ENCODE data around the gene HERC2. TPM values are rescaled to one million over a fixed set of nuclear protein-coding genes. Genes with fewer than 3 reads are reported as not detected.

The HERC2 gene
- total and polyA plus RNA-seq, 9 of the 15 experiments (the other 6 are each of a cell fraction or from before 2014, with no cell fraction given) = 10.6 to 84.0 (median 42.6) TPM

DNA sequence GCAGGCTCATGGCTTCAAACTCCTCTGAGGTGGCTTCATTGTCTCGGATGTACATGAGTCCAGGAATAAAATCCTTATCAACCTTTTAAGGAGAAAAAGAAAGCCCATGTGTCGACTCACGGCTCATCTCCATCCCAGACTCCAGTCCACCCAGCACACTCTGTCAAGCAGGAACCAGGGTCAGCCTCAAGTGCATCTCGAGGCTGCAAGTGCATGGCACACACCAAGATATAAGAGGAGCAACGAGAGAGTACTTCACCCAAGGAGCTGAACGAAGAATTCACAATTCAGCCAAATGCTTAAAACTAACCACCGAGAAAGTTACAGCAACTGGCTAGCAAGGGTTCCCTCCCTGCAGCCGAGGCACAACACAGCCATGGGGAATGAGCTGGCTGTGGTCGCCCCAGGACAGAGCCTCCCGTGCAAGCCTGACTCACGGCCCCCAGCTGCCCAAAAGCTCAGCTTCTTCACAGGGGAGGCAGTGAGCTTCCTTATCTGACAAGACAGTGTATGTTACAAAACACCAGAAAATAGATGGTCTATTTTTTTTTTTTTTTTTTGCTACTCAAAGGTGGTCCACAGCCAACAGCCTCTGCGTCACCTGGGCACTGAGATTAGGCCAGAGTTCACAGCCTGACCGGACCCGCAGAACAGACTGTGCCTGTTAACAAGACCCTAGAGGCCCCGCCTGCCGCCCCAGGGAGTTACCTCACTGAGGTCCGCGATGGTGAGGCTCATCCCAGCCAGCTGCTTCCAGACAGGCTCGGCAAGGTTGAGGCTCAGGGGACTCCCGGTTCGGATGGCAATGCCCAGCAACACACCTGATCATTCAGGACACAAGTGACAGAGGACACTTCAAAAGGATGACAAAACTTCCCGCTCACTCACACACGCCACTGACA, 207.0 kb downstream of the HERC2 start:
- Histone ChIP-seq H3K9me1 (ENCODE audit: control insufficient read depth, insufficient read depth, low read length) (no peaks in the 10 kb centered on the region), H3K4me3 (no peak overlapping the region), H4K20me1 (replicated peaks; ENCODE audit: control insufficient read depth, insufficient read depth, low read length) (no peaks in the 10 kb centered on the region; the same call in 1 of the 2 replicates), H3K4me2 (ENCODE audit: insufficient read depth, low read length) (no peak overlapping the region), H3K79me2 (ENCODE audit: control insufficient read depth, insufficient read depth, low read length) (no peaks in the 10 kb centered on the region), H3K9ac (ENCODE audit: insufficient read depth in 1 of 2, low read depth in 2 of 2, low read length in 2 of 2) (no peak overlapping the region), H3K27me3 (ENCODE audit: control insufficient read depth in 2 of 2, insufficient read depth in 2 of 2, low read length in 2 of 2) (no peaks in the 10 kb centered on the region), H3K9me3 (replicated peaks; ENCODE audit: control insufficient read depth, insufficient read depth, low read depth, low read length) (no peaks in the 10 kb centered on the region), H3K27ac (ENCODE audit: extremely low read depth, low read depth, low read length) (no peak overlapping the region), H3K36me3 (ENCODE audit: control insufficient read depth, insufficient read depth, low read length) (peaks cover 84% of the 10 kb centered on the region), H3K4me1 (replicated peaks in 1 of 2; ENCODE audit: control insufficient read depth in 2 of 2, insufficient read depth in 2 of 2, low read length in 2 of 2) (peaks cover 0 to 7% of the 10 kb centered on the region in 2 experiments; a peak in 1 of 5 replicates), H2AFZ (ENCODE audit: low read depth, low read length) (no peak overlapping the region)
- BruUV-seq (replicated peaks) = no TSS peak
- in situ Hi-C loops (cut with MboI) = no loop called here
- ChIA-PET POLR2A (interaction anchor here (1.6 kb wide), 1 partner anchor 12 kb away, joined by 4 read pairs; no protein-coding TSS in a partner anchor), CTCF (ENCODE audit: low intra/inter-chr PET ratio) (no interaction called here)
- intact Hi-C loops (cut with micrococcal nuclease) = no loop called here
- TF ChIP-seq ZNF764 (CRISPR knock-in tag; IDR thresholded peaks at IDR 0.05; ENCODE audit: low read depth) = no peak
- no peak for TF ChIP-seq MIER1 (IDR thresholded peaks at IDR 0.05; ENCODE audit: low read depth)
- TF ChIP-seq, protein P1, sequence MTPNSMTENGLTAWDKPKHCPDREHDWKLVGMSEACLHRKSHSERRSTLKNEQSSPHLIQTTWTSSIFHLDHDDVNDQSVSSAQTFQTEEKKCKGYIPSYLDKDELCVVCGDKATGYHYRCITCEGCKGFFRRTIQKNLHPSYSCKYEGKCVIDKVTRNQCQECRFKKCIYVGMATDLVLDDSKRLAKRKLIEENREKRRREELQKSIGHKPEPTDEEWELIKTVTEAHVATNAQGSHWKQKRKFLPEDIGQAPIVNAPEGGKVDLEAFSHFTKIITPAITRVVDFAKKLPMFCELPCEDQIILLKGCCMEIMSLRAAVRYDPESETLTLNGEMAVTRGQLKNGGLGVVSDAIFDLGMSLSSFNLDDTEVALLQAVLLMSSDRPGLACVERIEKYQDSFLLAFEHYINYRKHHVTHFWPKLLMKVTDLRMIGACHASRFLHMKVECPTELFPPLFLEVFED (CRISPR knock-in tag; conservative IDR thresholded peaks at IDR 0.05) = no peak
- TF ChIP-seq RCOR1 (IDR thresholded peaks at IDR 0.05; ENCODE audit: borderline replicate concordance in 1 of 2, low read depth in 2 of 2, low read length in 2 of 2) = no peak
- TF ChIP-seq ZC3H4 (CRISPR knock-in tag; IDR thresholded peaks at IDR 0.05; ENCODE audit: borderline replicate concordance) = no peak
- TF ChIP-seq RBM34 (IDR thresholded peaks at IDR 0.05; ENCODE audit: borderline replicate concordance, insufficient read depth, low read length) = no peak
- TF ChIP-seq GATAD2B (IDR thresholded peaks at IDR 0.05; ENCODE audit: borderline replicate concordance) = no peak
- TF ChIP-seq, protein P2, sequence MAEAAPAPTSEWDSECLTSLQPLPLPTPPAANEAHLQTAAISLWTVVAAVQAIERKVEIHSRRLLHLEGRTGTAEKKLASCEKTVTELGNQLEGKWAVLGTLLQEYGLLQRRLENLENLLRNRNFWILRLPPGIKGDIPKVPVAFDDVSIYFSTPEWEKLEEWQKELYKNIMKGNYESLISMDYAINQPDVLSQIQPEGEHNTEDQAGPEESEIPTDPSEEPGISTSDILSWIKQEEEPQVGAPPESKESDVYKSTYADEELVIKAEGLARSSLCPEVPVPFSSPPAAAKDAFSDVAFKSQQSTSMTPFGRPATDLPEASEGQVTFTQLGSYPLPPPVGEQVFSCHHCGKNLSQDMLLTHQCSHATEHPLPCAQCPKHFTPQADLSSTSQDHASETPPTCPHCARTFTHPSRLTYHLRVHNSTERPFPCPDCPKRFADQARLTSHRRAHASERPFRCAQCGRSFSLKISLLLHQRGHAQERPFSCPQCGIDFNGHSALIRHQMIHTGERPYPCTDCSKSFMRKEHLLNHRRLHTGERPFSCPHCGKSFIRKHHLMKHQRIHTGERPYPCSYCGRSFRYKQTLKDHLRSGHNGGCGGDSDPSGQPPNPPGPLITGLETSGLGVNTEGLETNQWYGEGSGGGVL (CRISPR knock-in tag; IDR thresholded peaks at IDR 0.05) = no peak
- no peak for TF ChIP-seq PHF21A (IDR thresholded peaks at IDR 0.05; ENCODE audit: borderline replicate concordance, low read depth)
- TF ChIP-seq ZNF76 (CRISPR knock-in tag; IDR thresholded peaks at IDR 0.05; ENCODE audit: borderline replicate concordance) = no peak
- no peak for TF ChIP-seq CREB1 (IDR thresholded peaks at IDR 0.05)
- no peak for TF ChIP-seq CREB1 (CRISPR knock-in tag; IDR thresholded peaks at IDR 0.05)
- FAIRE-seq (no peak), ATAC-seq (no peak), DNase-seq (ENCODE audit: extremely low read depth in 1 of 4, low spot score in 3 of 4) (no peak)
- WGBS (ENCODE audit: insufficient coverage, low coverage, missing lambda C conversion rate) = 95% methylated on average over 20 of the region's 23 CpGs
